BJ (cell line): ENCODE data around the gene MKRN2OS. TPM values are rescaled to one million over a fixed set of nuclear protein-coding genes. Genes with fewer than 3 reads are reported as not detected.

Experiments
- CTCF ChIA-PET: fragments of 350-600 bp; formaldehyde crosslinking; extraction: SDS; loops from one replicate; lab custom pipeline; 2021; ENCODE audit warnings: antibody characterized with exemption, inconsistent platforms; lab: Yijun Ruan, JAX
- POLR2A ChIA-PET: fragments of 300-600 bp; sonication (Branson Sonifier 250); formaldehyde crosslinking; extraction: SDS; loops from one replicate; lab custom pipeline; 2021; ENCODE audit warnings: antibody characterized with exemption; lab: Charles Lee
- DNase-seq: peaks from one replicate; pipeline ENCODE4 v3.0.0-alpha.2; 2011; ENCODE audit warnings: low read depth
- H3K27me3 ChIP-seq: 2 replicates; pipeline ENCODE4 v1.6.0; 2011; ENCODE audit warnings: low read length; ENCODE audit not compliant: control insufficient read depth, insufficient read depth
- H3K36me3 ChIP-seq: 2 replicates; pipeline ENCODE4 v1.5.1; 2011; ENCODE audit warnings: low read length; ENCODE audit not compliant: control insufficient read depth, insufficient read depth
- H3K4me3 ChIP-seq: 2 replicates; pipeline ENCODE4 v1.5.1; 2011; ENCODE audit warnings: low read depth, mild to moderate bottlenecking, control low read depth, low read length
- CTCF ChIP-seq: IDR thresholded peaks from 2 replicates; pipeline ENCODE4 v1.5.1; 2011; ENCODE audit warnings: low read depth, mild to moderate bottlenecking, control low read depth, inconsistent platforms, low read length, moderate library complexity; ENCODE audit not compliant: insufficient read depth
- polyA plus RNA-seq: library from polyadenylated mRNA; depleted of rRNA; stranded (reverse); fragments of >200 nt; gene quantifications from 2 replicates; pipeline ENCODE4 v1.2.3, GENCODE V29; 2011

Gene MKRN2OS
- polyA plus RNA-seq, 1 experiment, result not detected

GRCh38 chr3:12583280-12583679, 38.0 kb upstream of the MKRN2OS start:
- DNase-seq, result no peak
- Histone ChIP-seq H3K27me3 (no peaks in the 10 kb centered on the region), H3K4me3 (no peak overlapping the region), H3K36me3 (peaks cover 36% of the 10 kb centered on the region)
- ChIA-PET POLR2A (no interaction called here), CTCF (interaction anchor here (0.9 kb wide), 1 partner anchor 65 kb away, joined by 3 read pairs; no protein-coding TSS in a partner anchor)
- TF ChIP-seq CTCF, result no peak

- POLR2A ChIA-PET, result no interaction called here
- Histone ChIP-seq H3K27me3 (no peaks in the 10 kb centered on the region), H3K36me3 (peaks cover 36% of the 10 kb centered on the region), H3K4me3 (no peak overlapping the region)
- no peak for DNase-seq
- no peak for TF ChIP-seq CTCF
- CTCF ChIA-PET, result no interaction called here
Measured at GRCh38 chr3:12582730-12583129, 37.4 kb upstream of the MKRN2OS start.

- DNase-seq, result no peak
- Histone ChIP-seq H3K27me3 (no peaks in the 10 kb centered on the region), H3K36me3 (peaks cover 33% of the 10 kb centered on the region), H3K4me3 (no peak overlapping the region)
- CTCF ChIA-PET, result no interaction called here
- POLR2A ChIA-PET, result no interaction called here
- no peak for TF ChIP-seq CTCF
Measured at GRCh38 chr3:12579905-12580304, 34.6 kb upstream of the MKRN2OS start.

- Histone ChIP-seq H3K4me3 (no peak overlapping the region), H3K27me3 (no peaks in the 10 kb centered on the region), H3K36me3 (peaks cover 33% of the 10 kb centered on the region)
- no peak for TF ChIP-seq CTCF
- DNase-seq, result no peak
- ChIA-PET POLR2A (no interaction called here), CTCF (no interaction called here)
Measured at GRCh38 chr3:12579456-12579855, 34.2 kb upstream of the MKRN2OS start.

- no peak for DNase-seq
- Histone ChIP-seq H3K36me3 (peaks cover 34% of the 10 kb centered on the region), H3K4me3 (no peak overlapping the region), H3K27me3 (no peaks in the 10 kb centered on the region)
- ChIA-PET POLR2A (no interaction called here), CTCF (no interaction called here)
- TF ChIP-seq CTCF, result peak; percentile 27
Measured at GRCh38 chr3:12578742-12579141, 33.4 kb upstream of the MKRN2OS start.
